Type B pancreatic cell (in vitro differentiated cells): ENCODE data around the gene SEPTIN2. TPM values are rescaled to one million over a fixed set of nuclear protein-coding genes. Genes with fewer than 3 reads are reported as not detected.

Source experiments
- DNase-seq: peaks from one replicate; pipeline ENCODE4 v3.0.0; 2021; ENCODE audit warnings: mixed read lengths; ENCODE audit not compliant: unreplicated experiment; ENCODE audit errors: extremely low spot score
- H3K27ac Mint-ChIP-seq: 2 replicates; pipeline ENCODE4 v1.8.0; 2021; ENCODE audit warnings: mild to moderate bottlenecking, mixed read lengths
- H3K27me3 Mint-ChIP-seq: 2 replicates; pipeline ENCODE4 v1.8.0; 2021; ENCODE audit warnings: mixed read lengths
- H3K36me3 Mint-ChIP-seq: 2 replicates; pipeline ENCODE4 v1.8.0; 2021; ENCODE audit warnings: mixed read lengths
- H3K4me1 Mint-ChIP-seq: one replicate; pipeline ENCODE4 v1.8.0; 2021; ENCODE audit warnings: mixed read lengths; ENCODE audit not compliant: unreplicated experiment
- H3K4me3 Mint-ChIP-seq: 2 replicates; pipeline ENCODE4 v1.8.0; 2021; ENCODE audit warnings: mild to moderate bottlenecking, mixed read lengths
- H3K9me3 Mint-ChIP-seq: 2 replicates; pipeline ENCODE4 v1.8.0; 2021; ENCODE audit warnings: mixed read lengths
- total RNA-seq: library from RNA; stranded (reverse); gene quantifications from 2 replicates; pipeline ENCODE4 v1.2.1, GENCODE V29; 2021; ENCODE audit warnings: low replicate concordance
- TF ChIP-seq, protein P1 (sequence below): fragments of 200-600 bp; sonication (generic); conservative IDR thresholded peaks from 2 replicates; pipeline ENCODE4 v1.5.0; 2021; ENCODE audit warnings: antibody characterized with exemption, mild to moderate bottlenecking

Gene SEPTIN2
- total RNA-seq, 1 donor from 2014 or later: 425 TPM

- Mint-ChIP-seq H3K27me3 (no peaks in the 10 kb centered on the region), H3K9me3 (peaks cover 5% of the 10 kb centered on the region)
These were observed 35.4 kb upstream of the SEPTIN2 start for GRCh38 chr2:241280291-241280690.

DNA sequence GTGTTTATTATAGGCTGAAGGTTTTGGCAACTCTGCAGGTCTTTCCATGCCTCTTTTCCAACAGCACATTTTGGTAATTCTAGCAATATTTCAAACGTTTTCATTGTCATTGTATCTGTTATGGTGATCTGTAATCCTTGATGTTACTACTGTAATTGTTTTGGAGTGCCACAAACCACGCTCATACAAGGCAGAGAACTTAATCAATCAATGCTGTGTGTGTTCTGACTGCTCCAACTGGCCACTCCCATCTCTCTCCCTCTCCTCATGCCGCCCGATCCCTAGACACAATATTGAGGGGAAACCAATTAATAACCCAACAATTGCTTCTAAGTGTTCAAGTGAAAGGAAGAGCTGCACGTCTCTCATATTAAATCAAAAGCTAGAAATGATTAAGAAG is 33.2 kb upstream of the SEPTIN2 start:
- DNase-seq: no peak
- Mint-ChIP-seq H3K4me3 (peak overlapping the region; percentile 29), H3K27me3 (no peaks in the 10 kb centered on the region), H3K27ac (peak overlapping the region; percentile 70), H3K4me1 (peaks cover 31% of the 10 kb centered on the region), H3K36me3 (peaks cover 12% of the 10 kb centered on the region), H3K9me3 (no peaks in the 10 kb centered on the region)
- TF ChIP-seq, protein P1, sequence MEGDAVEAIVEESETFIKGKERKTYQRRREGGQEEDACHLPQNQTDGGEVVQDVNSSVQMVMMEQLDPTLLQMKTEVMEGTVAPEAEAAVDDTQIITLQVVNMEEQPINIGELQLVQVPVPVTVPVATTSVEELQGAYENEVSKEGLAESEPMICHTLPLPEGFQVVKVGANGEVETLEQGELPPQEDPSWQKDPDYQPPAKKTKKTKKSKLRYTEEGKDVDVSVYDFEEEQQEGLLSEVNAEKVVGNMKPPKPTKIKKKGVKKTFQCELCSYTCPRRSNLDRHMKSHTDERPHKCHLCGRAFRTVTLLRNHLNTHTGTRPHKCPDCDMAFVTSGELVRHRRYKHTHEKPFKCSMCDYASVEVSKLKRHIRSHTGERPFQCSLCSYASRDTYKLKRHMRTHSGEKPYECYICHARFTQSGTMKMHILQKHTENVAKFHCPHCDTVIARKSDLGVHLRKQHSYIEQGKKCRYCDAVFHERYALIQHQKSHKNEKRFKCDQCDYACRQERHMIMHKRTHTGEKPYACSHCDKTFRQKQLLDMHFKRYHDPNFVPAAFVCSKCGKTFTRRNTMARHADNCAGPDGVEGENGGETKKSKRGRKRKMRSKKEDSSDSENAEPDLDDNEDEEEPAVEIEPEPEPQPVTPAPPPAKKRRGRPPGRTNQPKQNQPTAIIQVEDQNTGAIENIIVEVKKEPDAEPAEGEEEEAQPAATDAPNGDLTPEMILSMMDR: no peak

More at GRCh38 chr2:241280291-241280690, 35.4 kb upstream of the SEPTIN2 start:
- Mint-ChIP-seq H3K36me3 (peaks cover 20% of the 10 kb centered on the region), H3K27ac (no peak overlapping the region), H3K4me3 (no peak overlapping the region), H3K4me1 (peaks cover 28% of the 10 kb centered on the region)
- no peak for DNase-seq
- TF ChIP-seq, protein P1: no peak

DNA sequence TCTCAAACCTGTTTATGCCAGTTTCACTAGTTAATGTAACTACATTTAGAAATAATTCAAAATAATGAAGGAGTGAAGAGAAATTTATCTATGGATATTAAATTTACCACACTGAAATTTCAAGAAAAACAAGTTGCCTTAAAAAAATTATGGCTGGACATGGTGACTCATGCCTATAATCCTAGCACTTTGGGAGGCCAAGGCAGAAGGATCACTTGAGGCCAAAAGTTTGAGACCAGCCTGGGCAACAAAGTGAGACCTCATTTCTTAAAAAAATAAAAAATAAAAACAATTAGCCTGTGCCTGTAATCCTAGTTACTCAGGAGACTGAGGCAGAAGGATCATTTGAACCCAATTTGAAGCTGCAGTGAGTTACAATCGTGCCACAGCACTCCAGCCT is 30.1 kb upstream of the SEPTIN2 start:
- Mint-ChIP-seq H3K4me1 (peaks cover 35% of the 10 kb centered on the region), H3K27me3 (no peaks in the 10 kb centered on the region), H3K36me3 (peaks cover 12% of the 10 kb centered on the region), H3K4me3 (no peak overlapping the region), H3K27ac (peak overlapping the region; percentile 74), H3K9me3 (no peaks in the 10 kb centered on the region)
- TF ChIP-seq, protein P1: no peak
- no peak for DNase-seq

DNA sequence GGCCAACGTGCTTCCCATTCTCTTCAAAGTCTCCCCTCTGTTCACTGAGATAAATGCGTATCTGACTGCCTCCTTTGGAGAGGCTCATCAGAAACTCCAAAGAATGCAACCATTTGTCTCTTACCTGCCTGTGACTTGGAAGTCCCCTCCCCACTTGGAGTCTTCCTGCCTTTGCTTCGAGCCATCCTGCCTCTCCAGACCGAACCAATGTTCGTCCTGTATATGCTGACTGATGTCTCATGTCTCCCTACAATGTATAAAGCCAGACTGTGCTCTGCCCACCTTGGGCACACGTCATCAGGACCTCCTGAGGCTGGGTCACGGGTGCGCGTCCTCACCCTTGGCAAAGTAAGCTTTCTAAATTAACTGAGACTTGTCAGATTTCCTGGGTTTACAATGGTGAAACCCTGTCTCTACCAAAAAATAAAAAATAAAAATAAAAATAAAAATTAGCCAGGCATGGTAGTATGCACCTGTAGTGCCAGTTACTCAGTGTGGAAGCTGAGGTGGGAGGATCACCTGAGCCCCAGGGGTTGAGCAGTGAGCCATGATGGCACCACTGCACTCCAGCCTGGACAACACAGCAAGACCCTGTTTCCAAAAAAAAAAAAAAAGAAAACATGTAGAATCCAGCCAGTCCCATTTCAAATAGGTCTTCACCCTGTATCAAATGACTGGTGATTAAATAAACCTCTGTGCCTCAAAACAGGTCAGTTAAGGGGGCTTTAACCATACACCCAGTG is 29.2 kb upstream of the SEPTIN2 start:
- Mint-ChIP-seq H3K27me3 (no peaks in the 10 kb centered on the region), H3K36me3 (peaks cover 12% of the 10 kb centered on the region), H3K4me3 (no peak overlapping the region), H3K4me1 (peaks cover 35% of the 10 kb centered on the region), H3K27ac (no peak overlapping the region), H3K9me3 (no peaks in the 10 kb centered on the region)
- TF ChIP-seq, protein P1: no peak
- no peak for DNase-seq

- Mint-ChIP-seq H3K4me1 (peaks cover 25% of the 10 kb centered on the region), H3K4me3 (no peak overlapping the region), H3K27ac (peak overlapping the region; percentile 2), H3K36me3 (peaks cover 9% of the 10 kb centered on the region), H3K27me3 (no peaks in the 10 kb centered on the region), H3K9me3 (no peaks in the 10 kb centered on the region)
- TF ChIP-seq, protein P1: no peak
- no peak for DNase-seq
These were observed 27.3 kb upstream of the SEPTIN2 start for GRCh38 chr2:241288324-241288888.
